ENCODE results near the gene CYP1B1. TPM values are rescaled to one million over a fixed set of nuclear protein-coding genes. Genes with fewer than 3 reads are reported as not detected.
A peak's percentile ranks its signal among the peaks of the same experiment; 100 is the strongest.
"Not testable (repeated sequence)": the region's sequence is repeated elsewhere in the genome, so short reads cannot be mapped to it uniquely, and the experiment has no call there.

The CYP1B1 gene
- polyA plus RNA-seq, 6 donors from 2014 or later, result 0.20 to 2.4 (median 0.87) TPM; not detected in 2

GRCh38 chr2:38033646-38034045, 42.3 kb downstream of the CYP1B1 start:
- ATAC-seq (ENCODE audit: low read depth in 2 of 2), result no peak
- DNase-seq, result no peak
- peaks cover 7 to 11% (median 10%) of the 10 kb centered on the region in 3 donors for H3K4me1 Mint-ChIP-seq
- no peak overlapping the region for H3K4me3 Mint-ChIP-seq
- no peaks in the 10 kb centered on the region for H3K9me3 Mint-ChIP-seq
- no peak overlapping the region for H3K27ac Mint-ChIP-seq
- peaks cover 0 to 4% of the 10 kb centered on the region in 2 donors for H3K36me3 Mint-ChIP-seq
- peaks cover 27 to 65% (median 32%) of the 10 kb centered on the region in 3 donors for H3K27me3 Mint-ChIP-seq

GRCh38 chr2:38032946-38033345, 43.0 kb downstream of the CYP1B1 start:
- Mint-ChIP-seq H3K36me3 (peaks cover 0 to 4% of the 10 kb centered on the region in 2 donors), H3K27me3 (peaks cover 20 to 58% (median 28%) of the 10 kb centered on the region in 3 donors), H3K9me3 (no peaks in the 10 kb centered on the region), H3K4me1 (peaks cover 2 to 5% (median 3%) of the 10 kb centered on the region in 3 donors), H3K4me3 (no peak overlapping the region), H3K27ac (no peak overlapping the region)
- DNase-seq (no peak), ATAC-seq (ENCODE audit: low read depth in 2 of 2) (no peak)

GRCh38 chr2:38030635-38031355, 45.2 kb downstream of the CYP1B1 start:
- H3K9me3 Mint-ChIP-seq, result no peaks in the 10 kb centered on the region

GRCh38 chr2:38029512-38029911, 46.4 kb downstream of the CYP1B1 start:
- no peak overlapping the region for H3K4me3 Mint-ChIP-seq
- ATAC-seq (ENCODE audit: low read depth in 2 of 2) (no peak), DNase-seq (no peak)
- H3K9me3 Mint-ChIP-seq, result no peaks in the 10 kb centered on the region
- H3K27me3 Mint-ChIP-seq, result peaks cover 0 to 30% (median 5%) of the 10 kb centered on the region in 3 donors
- H3K4me1 Mint-ChIP-seq, result no peaks in the 10 kb centered on the region
- no peak overlapping the region for H3K27ac Mint-ChIP-seq
- peaks cover 0 to 9% of the 10 kb centered on the region in 2 donors for H3K36me3 Mint-ChIP-seq

More at GRCh38 chr2:38030635-38031355, 45.2 kb downstream of the CYP1B1 start:
- ATAC-seq (ENCODE audit: low read depth in 2 of 2), result no peak
- Mint-ChIP-seq H3K36me3 (peaks cover 0 to 9% of the 10 kb centered on the region in 2 donors), H3K27ac (peak overlapping the region in 1 of 6 donors; percentile 24), H3K4me1 (no peaks in the 10 kb centered on the region), H3K27me3 (peaks cover 5 to 38% (median 6%) of the 10 kb centered on the region in 3 donors), H3K4me3 (no peak overlapping the region)
- no peak for DNase-seq

GRCh38 chr2:38028829-38029228, 47.1 kb downstream of the CYP1B1 start:
- Mint-ChIP-seq H3K27ac (no peak overlapping the region), H3K36me3 (peaks cover 0 to 9% of the 10 kb centered on the region in 2 donors), H3K4me1 (no peaks in the 10 kb centered on the region), H3K4me3 (no peak overlapping the region), H3K9me3 (no peaks in the 10 kb centered on the region), H3K27me3 (peaks cover 0 to 25% (median 5%) of the 10 kb centered on the region in 3 donors)
- ATAC-seq (ENCODE audit: low read depth in 2 of 2) (no peak), DNase-seq (no peak)

GRCh38 chr2:38026846-38027245, 49.1 kb downstream of the CYP1B1 start:
- Mint-ChIP-seq H3K4me1 (no peaks in the 10 kb centered on the region), H3K27ac (no peak overlapping the region), H3K4me3 (no peak overlapping the region), H3K9me3 (no peaks in the 10 kb centered on the region), H3K36me3 (peaks cover 0 to 9% of the 10 kb centered on the region in 2 donors), H3K27me3 (peaks cover 0 to 17% (median 0%) of the 10 kb centered on the region in 3 donors)
- no peak for DNase-seq
- ATAC-seq (ENCODE audit: low read depth in 2 of 2), result no peak

GRCh38 chr2:38021589-38021988, 54.4 kb downstream of the CYP1B1 start:
- Mint-ChIP-seq H3K9me3 (peaks cover 0 to 2% (median 0%) of the 10 kb centered on the region in 7 donors), H3K4me1 (no peaks in the 10 kb centered on the region), H3K27ac (no peak overlapping the region), H3K27me3 (no peaks in the 10 kb centered on the region), H3K4me3 (no peak overlapping the region), H3K36me3 (peaks cover 8 to 18% of the 10 kb centered on the region in 2 donors)
- ATAC-seq (ENCODE audit: low read depth in 2 of 2) (no peak), DNase-seq (no peak)

GRCh38 chr2:38020359-38021069, 55.4 kb downstream of the CYP1B1 start:
- H3K9me3 Mint-ChIP-seq; DNase-seq; H3K27ac Mint-ChIP-seq; H3K27me3 Mint-ChIP-seq; H3K4me3 Mint-ChIP-seq; H3K4me1 Mint-ChIP-seq; ATAC-seq (ENCODE audit: low read depth in 2 of 2): not testable (repeated sequence)
- peaks cover 8 to 12% of the 10 kb centered on the region in 2 donors for H3K36me3 Mint-ChIP-seq

- H3K4me3 Mint-ChIP-seq, result no peak overlapping the region
- peaks cover 0 to 2% (median 0%) of the 10 kb centered on the region in 7 donors for H3K9me3 Mint-ChIP-seq
- DNase-seq (no peak), ATAC-seq (ENCODE audit: low read depth in 2 of 2) (no peak)
- H3K27ac Mint-ChIP-seq, result peak overlapping the region in 2 of 6 donors; percentile 4 to 16
- peaks cover 8 to 12% of the 10 kb centered on the region in 2 donors for H3K36me3 Mint-ChIP-seq
- no peaks in the 10 kb centered on the region for H3K27me3 Mint-ChIP-seq
- no peaks in the 10 kb centered on the region for H3K4me1 Mint-ChIP-seq
Measured at GRCh38 chr2:38017836-38018235, 58.1 kb downstream of the CYP1B1 start.

Other genes with a start within 250 kb of the CYP1B1 start
- gene RMDN2, start 150.9 kb downstream of the CYP1B1 start, polyA plus RNA-seq (ENCODE audit: low read depth in 6 of 6), result 10 to 100 TPM; 13.0 to 24.3 (median 17.1) TPM